GM18517 (cell line): Measurements from ENCODE around the gene FAM83F.

Source experiments
- ATAC-seq: cut with Tn5 transposase; IDR thresholded peaks from one replicate; pipeline ENCODE4 v1.9.1; 2021; ENCODE audit warnings: mild to moderate bottlenecking, moderate library complexity; ENCODE audit not compliant: unreplicated experiment

Gene FAM83F

DNA sequence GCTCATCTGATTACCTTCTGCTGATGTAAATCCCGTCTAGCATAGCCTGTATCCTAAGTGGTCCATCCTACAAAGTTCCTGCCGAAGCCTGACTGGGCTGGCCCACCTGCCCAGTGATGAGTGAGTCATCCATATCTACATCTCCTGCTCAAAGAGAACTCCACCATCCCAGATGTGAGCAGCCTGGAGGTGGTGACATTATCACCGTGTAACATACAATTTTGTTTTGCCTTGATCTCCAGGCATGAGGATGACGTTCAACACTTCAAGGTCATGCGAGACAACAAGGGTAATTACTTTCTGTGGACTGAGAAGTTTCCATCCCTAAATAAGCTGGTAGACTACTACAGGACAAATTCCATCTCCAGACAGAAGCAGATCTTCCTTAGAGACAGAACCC lies 29.0 kb upstream of the FAM83F start:
- ATAC-seq = no peak

DNA sequence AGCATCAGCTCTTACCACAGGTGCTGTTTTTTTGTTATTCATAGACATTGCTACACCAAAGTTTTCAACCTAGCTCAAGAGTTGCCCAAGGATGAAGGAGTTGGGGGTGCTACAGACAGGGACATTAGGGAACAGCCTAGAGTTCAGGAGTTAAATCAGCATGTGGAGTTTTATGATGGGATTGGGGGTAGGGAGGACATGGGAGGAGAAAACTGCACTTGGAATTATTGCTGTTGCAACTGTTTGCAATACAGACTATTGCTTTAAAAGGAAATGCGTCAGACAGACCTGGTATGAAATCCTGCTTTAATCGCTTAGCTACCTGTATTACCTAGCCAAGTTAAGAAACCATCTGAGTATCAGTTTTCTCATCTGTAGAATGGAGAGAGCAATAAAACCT lies 28.3 kb upstream of the FAM83F start:
- no peak for ATAC-seq

DNA sequence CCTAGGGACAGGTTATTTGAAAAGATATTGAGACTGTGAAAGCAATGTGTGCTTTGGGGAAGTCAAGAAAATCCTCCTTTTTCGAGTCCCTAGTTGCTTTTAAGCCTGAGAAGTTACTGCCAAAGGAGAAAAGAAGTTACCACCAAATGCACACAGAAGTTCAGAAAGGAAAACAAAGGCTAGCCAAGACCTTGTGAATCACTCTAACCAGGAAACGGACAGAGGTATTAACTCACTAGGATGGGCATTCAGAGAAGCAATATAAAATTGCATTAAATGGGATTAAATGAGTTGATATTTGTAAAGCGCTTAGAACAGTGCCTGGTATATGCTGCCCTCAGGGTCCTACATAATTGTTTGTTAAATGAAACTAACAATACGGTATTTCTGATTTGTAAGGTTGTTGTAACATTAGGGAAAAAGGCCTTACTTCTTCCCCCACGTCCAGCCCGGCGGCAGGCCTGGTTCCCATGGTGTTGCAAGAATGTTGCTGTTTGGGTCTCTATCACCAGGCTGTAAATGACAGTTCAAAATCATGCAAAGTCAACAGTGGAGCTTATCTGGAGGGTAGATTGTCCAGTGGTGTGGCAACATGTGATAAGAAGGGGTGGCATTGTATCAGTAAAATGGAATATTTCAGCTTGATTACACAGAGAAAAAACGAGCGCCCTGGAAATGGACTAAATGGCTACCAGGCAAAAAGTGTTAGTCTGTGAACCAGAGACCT lies 27.5 kb upstream of the FAM83F start:
- no peak for ATAC-seq

DNA sequence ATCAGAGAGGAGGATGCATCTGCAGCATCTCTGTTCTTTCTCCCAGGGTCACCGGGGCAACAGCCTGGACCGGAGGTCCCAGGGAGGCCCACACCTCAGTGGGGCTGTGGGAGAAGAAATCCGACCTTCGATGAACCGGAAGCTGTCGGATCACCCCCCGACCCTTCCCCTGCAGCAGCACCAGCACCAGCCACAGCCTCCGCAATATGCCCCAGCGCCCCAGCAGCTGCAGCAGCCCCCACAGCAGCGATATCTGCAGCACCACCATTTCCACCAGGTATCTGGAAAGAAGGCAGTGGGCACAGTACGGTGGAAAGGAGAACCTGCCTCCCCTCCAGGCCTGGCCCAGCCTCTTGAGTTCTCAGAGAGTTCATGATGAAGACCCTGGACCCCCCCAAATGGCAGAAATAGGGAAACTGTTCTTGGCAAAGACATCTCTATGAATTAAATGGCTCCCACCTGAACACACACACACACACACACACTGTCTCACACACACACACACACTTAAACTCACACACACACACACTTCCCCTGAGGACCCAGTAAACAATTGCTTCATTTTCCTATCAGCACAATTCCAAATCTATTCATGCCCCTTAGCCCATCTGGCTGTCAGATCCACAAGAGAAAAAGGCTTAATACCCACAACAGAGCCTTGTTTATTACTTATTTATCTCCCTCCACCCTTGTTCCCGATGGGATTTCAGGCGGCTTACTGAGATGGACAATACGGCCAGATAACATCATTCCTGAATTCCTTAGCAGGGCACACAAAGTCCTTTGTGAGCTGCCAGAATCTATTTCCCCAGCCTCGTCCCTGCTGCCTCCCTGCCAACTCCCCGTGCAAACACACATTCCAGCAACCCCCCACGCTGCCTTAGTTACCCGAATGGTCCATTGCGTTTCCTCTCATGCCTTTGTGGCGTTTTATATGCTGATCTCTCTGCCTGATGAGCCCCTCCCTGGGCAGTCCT lies 26.5 kb upstream of the FAM83F start:
- ATAC-seq = no peak

DNA sequence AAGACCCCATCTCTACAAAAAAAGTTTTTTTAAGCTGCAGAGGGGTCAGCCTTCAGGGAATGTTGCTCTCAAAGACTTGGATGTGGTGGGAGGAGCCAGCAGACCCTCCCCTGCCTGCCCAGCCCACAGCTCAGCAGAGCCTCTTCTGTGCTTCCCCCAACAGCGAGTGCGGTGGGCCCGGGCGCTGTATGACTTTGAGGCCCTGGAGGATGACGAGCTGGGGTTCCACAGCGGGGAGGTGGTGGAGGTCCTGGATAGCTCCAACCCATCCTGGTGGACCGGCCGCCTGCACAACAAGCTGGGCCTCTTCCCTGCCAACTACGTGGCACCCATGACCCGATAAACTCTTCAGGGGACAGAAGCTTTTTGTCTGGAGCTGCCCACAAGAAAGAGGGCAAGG lies 24.0 kb upstream of the FAM83F start:
- ATAC-seq = no peak

DNA sequence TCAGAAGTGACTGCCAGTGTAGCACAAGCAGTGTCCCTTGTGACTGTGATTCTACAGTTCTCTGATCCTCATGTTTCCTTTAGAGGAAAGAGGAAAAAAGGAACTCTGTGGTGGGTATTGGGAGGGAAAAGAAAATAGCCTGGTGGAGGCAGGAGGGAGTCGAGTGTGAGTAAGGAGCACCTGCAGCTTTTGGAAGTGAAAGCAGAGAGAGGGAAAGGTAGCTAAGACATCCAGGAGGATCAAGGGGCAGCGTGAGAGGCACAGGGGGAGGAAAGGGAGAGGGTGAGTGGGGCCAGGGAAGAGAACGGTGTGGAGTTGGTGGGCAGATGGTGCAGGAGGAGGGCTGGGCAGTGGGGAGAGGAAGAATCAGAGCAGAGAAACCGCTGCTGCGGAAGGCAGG lies 22.1 kb upstream of the FAM83F start:
- no peak for ATAC-seq

DNA sequence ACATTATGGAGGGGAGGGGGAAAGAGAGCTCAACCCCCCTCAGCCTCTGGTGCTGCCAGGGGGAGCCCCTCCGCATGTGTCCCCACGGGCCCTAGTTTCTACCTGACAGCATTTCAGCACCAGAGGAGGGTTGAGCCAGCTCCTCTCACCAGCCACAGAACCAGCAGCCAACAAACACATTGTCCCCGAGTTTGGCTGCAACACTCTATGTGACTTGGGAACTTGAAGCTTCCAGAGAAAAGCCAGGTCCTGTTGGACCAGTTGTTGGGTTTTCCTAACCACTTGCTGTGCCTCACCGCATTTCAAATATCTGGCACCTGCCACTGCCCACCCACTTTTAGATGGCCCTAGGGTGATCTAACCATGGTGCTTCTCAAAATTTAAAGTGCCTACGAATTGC lies 21.1 kb upstream of the FAM83F start:
- ATAC-seq = no peak

DNA sequence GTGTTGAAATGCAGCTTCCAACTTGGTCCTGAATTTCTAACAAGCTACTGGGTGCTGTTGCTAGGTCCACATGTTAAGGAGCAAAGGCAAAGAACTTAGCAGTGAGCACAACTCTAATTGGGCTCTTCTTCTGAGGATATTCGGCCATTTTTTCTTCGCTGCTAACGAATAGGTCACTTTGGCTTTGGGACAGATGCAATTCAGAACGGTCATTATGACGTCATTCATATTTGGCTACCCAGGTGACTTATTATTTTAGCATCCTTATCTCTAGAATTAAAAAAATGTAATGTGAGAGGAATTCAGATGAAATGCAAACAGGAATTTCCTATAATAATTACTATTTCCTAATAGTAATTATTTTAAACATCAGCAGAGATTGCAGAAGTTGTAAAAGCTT lies 20.7 kb upstream of the FAM83F start:
- no peak for ATAC-seq

DNA sequence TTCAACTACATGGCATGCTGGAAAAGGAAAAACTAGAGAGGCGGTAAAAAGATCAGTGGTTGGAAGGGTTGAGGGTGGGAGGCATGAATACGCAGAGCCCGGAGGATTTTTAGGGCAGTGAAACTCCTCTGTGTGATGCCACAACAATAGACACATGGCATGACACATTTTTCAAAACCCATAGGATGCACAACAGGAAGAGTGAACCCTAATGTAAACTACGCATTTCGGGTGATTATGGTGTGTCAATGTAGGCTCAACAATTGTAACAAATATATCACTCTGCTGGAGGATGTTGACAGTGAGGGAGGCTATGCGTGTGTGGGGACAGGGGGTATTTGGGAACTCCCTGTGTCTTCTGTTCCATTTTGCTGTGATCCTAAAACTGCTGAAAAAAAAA lies 15.7 kb upstream of the FAM83F start:
- no peak for ATAC-seq

DNA sequence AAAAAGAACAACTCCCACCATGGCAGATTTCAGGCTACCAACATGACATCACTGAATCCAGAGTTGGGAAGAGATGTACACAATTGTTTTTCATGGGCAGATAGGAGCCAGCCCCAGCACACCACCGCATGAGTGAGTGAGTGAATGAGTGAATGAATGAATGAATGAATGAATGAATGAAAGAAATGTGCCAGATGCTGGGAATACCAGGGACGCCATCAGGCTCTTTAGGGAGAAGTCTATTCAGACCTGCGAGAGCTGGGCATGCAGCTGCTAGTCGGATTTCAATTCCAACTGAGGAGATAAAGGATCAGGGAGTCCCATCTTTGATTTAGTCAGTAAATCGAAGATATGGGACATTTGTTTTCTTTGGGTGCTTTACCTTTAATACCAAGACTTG lies 15.3 kb upstream of the FAM83F start:
- ATAC-seq = no peak

DNA sequence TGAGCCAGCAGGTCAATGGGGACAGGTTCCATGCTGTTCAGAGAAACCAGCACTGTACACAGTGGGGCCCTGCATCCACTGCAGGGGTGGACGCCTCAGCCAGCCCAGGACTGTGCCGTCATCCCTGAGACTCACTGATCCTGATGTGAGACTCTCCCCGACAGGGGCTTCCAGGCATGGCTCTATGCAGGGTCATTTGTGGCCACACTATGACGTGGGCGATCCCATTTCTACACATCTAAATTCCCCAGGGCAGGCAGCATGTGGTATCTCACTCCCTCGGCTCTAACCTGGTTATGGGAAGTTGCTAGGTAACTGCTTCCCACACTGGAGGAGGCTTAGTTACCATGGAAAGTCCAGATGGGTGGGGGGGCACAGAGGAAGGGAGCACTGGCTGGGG lies 14.2 kb upstream of the FAM83F start:
- ATAC-seq = no peak

DNA sequence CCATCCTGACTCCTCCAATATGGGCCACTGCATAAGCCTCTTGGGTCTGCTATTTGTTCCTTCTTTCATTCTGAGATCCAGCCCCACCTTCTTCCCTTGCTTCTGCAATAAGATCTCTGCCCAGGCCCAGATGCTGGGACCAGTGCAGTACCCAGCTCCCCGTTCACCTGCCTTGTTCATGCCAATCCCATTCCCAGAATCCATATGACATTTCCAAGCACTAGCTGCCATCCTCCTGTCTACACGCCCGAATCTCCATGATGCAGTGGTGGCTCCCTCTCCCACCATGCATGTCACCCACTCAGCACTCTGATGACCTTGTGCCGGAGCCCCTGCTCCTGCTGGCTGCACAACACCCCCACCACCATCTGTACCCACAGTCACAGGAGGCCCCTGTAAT lies 11.4 kb upstream of the FAM83F start:
- no peak for ATAC-seq

DNA sequence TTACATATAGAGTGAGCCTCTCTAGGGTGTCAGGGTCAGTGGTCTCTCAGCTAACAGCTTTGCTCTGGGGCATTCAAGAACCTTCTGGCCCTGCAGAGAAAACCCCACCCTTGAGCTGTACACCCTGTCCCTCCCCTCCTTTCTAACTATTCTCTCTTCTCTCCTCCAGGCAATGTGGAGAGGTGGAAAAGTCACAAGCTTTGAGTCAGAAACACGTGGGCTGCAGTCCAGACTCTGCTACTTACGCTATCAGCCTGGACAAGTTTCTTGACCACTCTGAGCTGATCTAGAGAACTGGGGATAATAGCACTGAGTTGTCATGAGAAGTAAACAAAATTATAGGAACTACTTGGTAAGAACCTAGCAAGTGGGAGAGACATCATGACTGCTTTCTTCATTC lies 10.7 kb upstream of the FAM83F start:
- no peak for ATAC-seq

DNA sequence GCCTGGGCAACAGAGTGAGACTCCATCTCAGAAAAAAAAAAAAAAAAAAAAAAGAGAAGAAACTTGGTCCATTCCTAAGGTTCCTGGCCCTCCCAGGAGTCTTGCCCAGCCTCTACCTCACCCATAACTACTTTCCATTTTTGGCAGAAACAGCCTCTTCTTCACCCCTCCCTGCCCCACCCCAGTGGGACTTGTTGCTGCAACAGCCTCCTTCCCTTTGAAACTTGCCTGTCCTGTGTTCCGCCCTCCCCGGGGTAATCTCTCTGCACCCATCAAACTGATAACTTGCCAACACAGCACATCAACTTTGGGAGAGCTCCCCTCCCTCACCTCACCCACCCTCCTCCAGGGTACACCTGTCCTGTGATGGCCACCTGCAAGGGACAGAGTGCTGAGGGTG lies 10.0 kb upstream of the FAM83F start:
- ATAC-seq = no peak

DNA sequence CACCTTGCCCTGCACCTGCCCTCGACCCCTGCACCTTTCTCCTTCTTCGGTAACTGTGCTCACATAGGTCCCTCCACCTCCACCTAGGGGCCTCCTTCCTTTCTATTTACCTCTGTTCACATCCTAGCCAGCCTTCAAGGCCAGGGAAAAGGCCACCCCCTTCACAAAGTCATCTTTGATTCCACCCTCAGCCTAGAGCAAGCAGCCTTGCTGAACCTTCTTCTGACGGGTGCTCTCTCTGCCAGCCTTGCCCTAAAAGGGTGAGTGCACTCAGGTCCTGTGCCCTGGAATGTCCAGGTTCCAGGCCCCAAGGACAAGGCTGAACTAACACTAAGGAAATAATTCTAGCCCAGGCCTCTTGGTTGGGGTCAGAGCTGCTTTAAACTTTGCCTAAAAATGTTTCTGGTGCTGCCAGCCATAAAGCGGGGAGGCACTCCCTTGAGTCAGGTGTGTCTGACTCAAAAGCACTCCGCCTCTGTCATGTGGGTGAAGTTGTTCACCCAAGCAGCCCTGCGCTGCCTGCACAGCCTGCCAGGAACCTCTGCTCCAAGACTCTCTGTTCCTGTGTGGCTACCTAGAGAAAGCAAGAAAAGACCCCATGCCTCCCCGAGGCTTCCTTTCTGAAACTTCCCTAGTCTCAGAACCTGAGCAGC lies 9.2 kb upstream of the FAM83F start:
- no peak for ATAC-seq

DNA sequence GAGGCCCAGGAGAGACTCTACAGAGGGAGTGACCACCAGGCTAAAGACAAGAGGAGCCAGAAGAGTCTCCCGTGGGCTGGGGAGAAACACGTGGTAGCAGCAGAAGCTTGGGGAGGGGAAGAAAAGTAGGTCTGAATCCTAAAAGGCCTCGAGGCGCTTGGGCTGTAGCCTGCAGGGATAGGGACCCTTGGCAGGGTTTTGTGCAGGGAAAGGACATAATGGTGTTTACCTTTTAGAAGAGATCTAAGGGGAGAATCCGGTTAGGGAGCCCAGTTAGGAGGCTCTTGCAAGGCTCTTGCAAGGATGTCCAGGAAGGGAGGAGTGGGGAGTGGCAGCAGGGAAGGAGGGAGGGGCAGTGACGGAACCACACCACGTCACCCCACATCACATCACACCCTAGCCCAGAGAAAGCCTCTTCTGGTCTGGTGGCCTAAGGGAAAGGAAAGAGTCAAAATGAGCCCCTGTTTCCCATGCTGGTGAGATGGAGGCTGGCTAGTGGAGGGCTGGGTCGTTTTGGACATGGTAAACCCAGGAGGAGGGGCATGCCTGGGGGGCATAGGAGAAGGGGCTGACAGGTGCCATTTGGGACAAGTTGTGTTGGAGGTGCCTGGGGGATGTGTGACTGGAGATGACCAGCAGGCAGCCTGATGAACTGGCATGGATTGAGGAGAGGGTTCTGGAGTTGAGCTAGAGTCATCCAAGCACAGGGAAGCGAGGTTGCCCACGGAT lies 6.2 kb upstream of the FAM83F start:
- ATAC-seq = no peak

DNA sequence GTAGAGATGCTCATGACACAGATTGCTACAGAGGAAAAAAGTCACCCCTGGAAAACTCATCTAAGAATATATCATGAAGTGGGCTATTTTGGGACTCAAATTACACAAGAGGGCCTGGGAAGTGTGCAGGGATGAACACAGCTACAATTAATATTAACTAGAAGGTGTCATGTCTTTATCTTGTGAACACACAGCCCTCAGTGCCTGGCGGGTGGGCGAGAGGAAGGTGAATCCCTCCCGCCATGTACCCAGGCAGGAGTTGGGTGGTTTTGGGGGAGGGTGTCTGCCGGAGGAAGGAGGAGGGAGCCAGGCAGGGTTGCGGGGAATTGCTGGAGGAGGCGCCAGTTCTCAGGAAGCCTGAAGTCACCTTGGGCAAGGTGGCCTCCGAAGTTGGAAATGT lies 5.1 kb upstream of the FAM83F start:
- no peak for ATAC-seq

DNA sequence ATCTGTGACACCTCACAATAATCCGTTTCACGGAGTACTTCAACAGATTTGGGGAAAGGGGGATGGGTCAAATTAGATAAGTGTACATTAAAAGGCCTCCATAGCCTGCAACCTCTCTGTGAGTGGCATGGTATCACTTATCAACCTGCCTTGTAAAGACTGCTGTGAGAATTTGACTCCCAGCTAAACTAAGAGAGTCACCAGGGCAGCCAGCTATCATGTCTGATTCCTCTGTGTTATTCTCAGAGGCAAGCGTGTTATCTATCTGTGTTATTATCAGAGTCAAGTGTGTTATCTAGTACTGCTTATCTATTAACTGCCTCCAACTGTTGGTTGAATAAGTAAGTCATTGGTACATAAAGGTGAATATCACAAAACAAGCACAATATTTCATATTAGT lies 4.1 kb upstream of the FAM83F start:
- ATAC-seq = no peak

DNA sequence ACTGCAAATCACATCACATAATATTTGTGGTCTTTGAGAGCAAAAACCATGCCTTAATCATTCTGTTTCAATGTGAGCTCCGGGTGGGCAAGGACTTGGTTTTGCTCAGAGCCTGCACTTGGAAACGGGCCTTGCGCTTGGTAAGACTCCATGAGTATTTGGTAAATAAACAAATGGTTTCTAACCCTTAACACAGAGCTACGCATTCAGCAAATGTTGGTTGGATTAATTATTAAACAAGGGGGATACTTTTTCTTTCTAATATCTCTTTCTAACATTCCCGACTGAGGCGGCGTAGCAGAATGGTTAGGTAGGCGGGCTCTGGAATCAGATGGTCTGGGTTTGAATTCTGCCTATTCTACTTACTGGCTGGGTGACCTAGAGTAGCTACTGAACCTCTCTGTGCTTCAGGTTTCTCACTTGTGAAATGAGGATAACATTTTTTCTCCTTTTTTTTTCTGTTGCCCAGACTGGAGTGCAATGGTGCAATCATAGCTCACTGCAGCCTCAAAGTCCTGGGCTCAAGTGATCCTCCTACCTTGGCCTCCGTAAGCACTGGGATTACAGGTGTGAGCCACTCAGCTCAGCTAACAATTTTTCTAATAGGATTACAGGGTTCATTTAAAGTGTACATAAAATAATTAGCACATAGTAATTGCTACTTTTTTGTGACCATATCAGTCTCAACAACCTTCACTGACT lies 3.4 kb upstream of the FAM83F start:
- no peak for ATAC-seq

DNA sequence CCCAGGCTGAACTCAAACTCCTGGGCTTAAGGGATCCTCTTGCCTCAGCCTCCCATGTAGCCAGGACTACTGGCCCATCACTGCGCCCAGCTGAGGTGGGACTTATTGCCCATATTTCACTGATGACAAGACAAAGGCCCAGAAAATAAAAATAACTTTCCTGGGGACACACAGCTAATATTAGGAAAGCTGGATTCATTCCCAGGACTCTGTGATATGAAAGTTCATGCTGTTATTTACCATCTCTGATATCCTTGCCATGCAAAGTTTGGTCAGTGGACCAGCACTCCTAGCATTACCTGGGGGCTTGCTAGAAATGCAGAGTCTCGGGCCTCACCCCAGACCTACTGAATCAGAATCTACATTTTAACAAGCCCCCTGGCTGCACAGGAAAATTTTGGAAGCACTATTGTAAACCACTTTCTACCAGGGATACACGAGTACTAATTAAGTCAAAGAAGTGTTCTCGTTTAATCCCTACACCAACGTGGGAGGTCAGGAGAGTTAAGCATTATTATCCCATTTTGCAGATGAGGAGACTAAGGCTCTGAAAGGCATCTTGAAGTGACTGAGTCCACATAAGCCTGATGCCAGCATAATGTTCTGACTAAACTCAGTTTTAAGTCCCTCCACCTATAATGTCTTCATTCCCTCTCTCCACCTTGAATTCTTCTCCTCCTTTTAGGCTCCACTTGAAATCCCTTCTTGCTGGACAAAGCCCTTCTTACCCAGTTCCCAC lies 2.5 kb upstream of the FAM83F start:
- ATAC-seq = no peak
